SU-DHL-6 (cell line): ENCODE measurements around the gene DNAH17.
A peak's percentile ranks its signal among the peaks of the same experiment; 100 is the strongest.

Experiments used
- H2AFZ ChIP-seq: fragments of 200-600 bp; sonication (generic); 2 replicates; pipeline ENCODE4 v1.6.1; 2014; ENCODE audit warnings: low read depth, mild to moderate bottlenecking, moderate library complexity, mixed read lengths, antibody characterized with exemption, low read length; ENCODE audit not compliant: severe bottlenecking
- H3F3A ChIP-seq: fragments of 200-600 bp; shearing (Covaris generic); 2 replicates; pipeline ENCODE4 v1.6.0; 2016; ENCODE audit warnings: antibody characterized with exemption, mild to moderate bottlenecking; ENCODE audit not compliant: insufficient read depth
- H3K27ac ChIP-seq: fragments of 200-600 bp; sonication (generic); 2 replicates; pipeline ENCODE4 v1.5.1; 2016; ENCODE audit warnings: low read depth, mild to moderate bottlenecking, low read length, moderate library complexity, mixed read lengths
- H3K27me3 ChIP-seq: fragments of 200-600 bp; sonication (generic), shearing (Covaris generic); 2 replicates; pipeline ENCODE4 v1.6.0; 2014; ENCODE audit warnings: mild to moderate bottlenecking, low read length
- H3K36me3 ChIP-seq: fragments of 200-600 bp; sonication (generic); 2 replicates; pipeline ENCODE4 v1.6.1; 2014; ENCODE audit warnings: mild to moderate bottlenecking, low read length, mixed read lengths
- H3K4me2 ChIP-seq: fragments of 300-600, 200-600 bp; shearing (Covaris generic), sonication (generic); 2 replicates; pipeline ENCODE4 v1.6.0; 2014; ENCODE audit warnings: low read length, low read depth, mild to moderate bottlenecking; ENCODE audit not compliant: poor library complexity, severe bottlenecking
- H3K4me3 ChIP-seq: fragments of 200-600 bp; sonication (generic); 2 replicates; pipeline ENCODE4 v1.5.1; 2014; ENCODE audit warnings: antibody characterized with exemption, low read length, mild to moderate bottlenecking, mixed read lengths; ENCODE audit not compliant: insufficient read depth, poor library complexity, severe bottlenecking
- H3K79me2 ChIP-seq: fragments of 200-600 bp; sonication (generic); 2 replicates; pipeline ENCODE4 v1.6.1; 2014; ENCODE audit warnings: mild to moderate bottlenecking, low read length, moderate library complexity; ENCODE audit not compliant: insufficient read depth
- H3K9ac ChIP-seq: fragments of 200-600 bp; sonication (generic); 2 replicates; pipeline ENCODE4 v1.7.0; 2014; ENCODE audit warnings: mild to moderate bottlenecking, low read length
- H3K9me2 ChIP-seq: fragments of 200-600 bp; sonication (generic); replicated peaks from 2 replicates; pipeline ENCODE4 v1.6.1; 2014; ENCODE audit warnings: low read length; ENCODE audit not compliant: insufficient read depth
- H3K9me3 ChIP-seq: fragments of 200-600 bp; sonication (generic); 2 replicates; pipeline ENCODE4 v1.6.1; 2014; ENCODE audit warnings: low read length, mixed read lengths; ENCODE audit not compliant: insufficient read depth
- H4K20me1 ChIP-seq: fragments of 200-600 bp; sonication (generic); 2 replicates; pipeline ENCODE4 v1.6.1; 2014; ENCODE audit warnings: low read depth, mild to moderate bottlenecking, antibody characterized with exemption, low read length, moderate library complexity, mixed read lengths
- CTCF ChIP-seq: fragments of 200-600 bp; sonication (generic); IDR thresholded peaks from one replicate; pipeline ENCODE4 v1.5.1; 2017; ENCODE audit warnings: antibody characterized with exemption, mild to moderate bottlenecking, low read length, moderate library complexity; ENCODE audit not compliant: insufficient read depth, poor library complexity, severe bottlenecking
- EZH2phosphoT487 ChIP-seq: fragments of 200-600 bp; sonication (generic), shearing (Covaris generic); conservative IDR thresholded peaks from 2 replicates; pipeline ENCODE4 v1.6.1; 2018; ENCODE audit warnings: mild to moderate bottlenecking, antibody characterized with exemption, low read length, moderate library complexity, mixed read lengths

Gene DNAH17

DNA sequence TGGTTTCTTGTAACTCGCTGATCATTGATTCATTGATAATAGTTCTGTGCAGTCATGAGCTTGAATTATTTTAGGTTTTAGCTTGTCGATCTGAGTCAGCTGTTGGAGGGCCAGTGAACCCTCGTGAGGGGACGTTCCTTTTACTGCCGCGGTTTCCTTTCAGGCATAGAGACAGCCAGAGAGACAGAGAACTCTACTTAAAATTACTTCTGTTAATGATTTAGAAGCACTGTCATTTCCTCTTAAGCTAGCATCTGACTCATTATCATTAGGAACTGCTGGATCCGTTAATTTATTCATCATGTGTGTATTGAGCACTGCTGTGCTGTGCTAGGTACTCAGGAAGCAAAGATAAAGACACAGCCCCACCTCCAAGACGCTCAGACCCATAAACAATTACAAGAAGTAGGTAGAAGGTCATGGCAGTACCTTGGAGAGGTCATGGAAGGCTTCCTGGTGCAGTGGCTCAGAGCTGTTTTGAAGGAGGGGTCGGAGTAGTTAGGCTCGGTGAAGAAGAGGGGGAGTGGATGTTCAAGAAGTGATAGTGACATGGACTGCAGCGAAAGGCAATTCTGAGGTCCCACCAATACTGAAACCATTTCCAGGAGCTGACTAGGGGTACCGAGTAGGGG lies 195.5 kb downstream of the DNAH17 start:
- no peak overlapping the region for H3K9ac ChIP-seq
- H3K9me3 ChIP-seq, result no peaks in the 10 kb centered on the region
- no peak overlapping the region for H2AFZ ChIP-seq
- no peaks in the 10 kb centered on the region for H3K36me3 ChIP-seq
- H3K4me2 ChIP-seq, result no peak overlapping the region
- no peaks in the 10 kb centered on the region for H3K9me2 ChIP-seq
- no peaks in the 10 kb centered on the region for H3F3A ChIP-seq
- peaks cover 76% of the 10 kb centered on the region for H3K79me2 ChIP-seq
- H4K20me1 ChIP-seq, result no peaks in the 10 kb centered on the region; the same call in 1 of the 2 replicates
- TF ChIP-seq EZH2phosphoT487, result no peak
- no peak for TF ChIP-seq CTCF
- H3K27ac ChIP-seq, result no peak overlapping the region
- H3K27me3 ChIP-seq, result no peaks in the 10 kb centered on the region
- H3K4me3 ChIP-seq, result no peak overlapping the region

- H3K79me2 ChIP-seq, result peaks cover 63% of the 10 kb centered on the region
- H3K9me2 ChIP-seq, result no peaks in the 10 kb centered on the region
- no peaks in the 10 kb centered on the region for H3K27me3 ChIP-seq
- H3K9ac ChIP-seq, result no peak overlapping the region
- H3F3A ChIP-seq, result no peaks in the 10 kb centered on the region
- H3K4me2 ChIP-seq, result peak overlapping the region; percentile 4
- no peak overlapping the region for H3K4me3 ChIP-seq
- H3K9me3 ChIP-seq, result no peaks in the 10 kb centered on the region
- H2AFZ ChIP-seq, result no peak overlapping the region
- no peaks in the 10 kb centered on the region; the same call in 1 of the 2 replicates for H4K20me1 ChIP-seq
- no peak for TF ChIP-seq CTCF
- H3K27ac ChIP-seq, result no peak overlapping the region
- no peaks in the 10 kb centered on the region for H3K36me3 ChIP-seq
These were observed 196.8 kb downstream of the DNAH17 start for GRCh38 chr17:78380370-78380769.

- Histone ChIP-seq H3F3A (no peaks in the 10 kb centered on the region), H3K27me3 (no peaks in the 10 kb centered on the region), H3K79me2 (peaks cover 53% of the 10 kb centered on the region), H3K9ac (peak overlapping the region; percentile 90), H3K27ac (no peak overlapping the region), H2AFZ (peak overlapping the region; percentile 83), H4K20me1 (no peaks in the 10 kb centered on the region; the same call in 1 of the 2 replicates), H3K9me3 (no peaks in the 10 kb centered on the region), H3K9me2 (no peaks in the 10 kb centered on the region), H3K4me3 (peak overlapping the region; percentile 96), H3K36me3 (no peaks in the 10 kb centered on the region), H3K4me2 (peak overlapping the region; percentile 92)
- no peak for TF ChIP-seq EZH2phosphoT487
- no peak for TF ChIP-seq CTCF
These were observed 198.1 kb downstream of the DNAH17 start for GRCh38 chr17:78379131-78379491.
